ENCODE measurements around the gene EFCAB7.

The EFCAB7 gene

GRCh38 chr1:63599799-63600198 lies 76.5 kb downstream of the EFCAB7 start:
- no peak overlapping the region for H2AFZ ChIP-seq (ENCODE audit: low read depth, low read length)
- H4K20me1 ChIP-seq (ENCODE audit: insufficient read depth, low read length): peaks cover 3% of the 10 kb centered on the region; the same call in 1 of the 2 replicates
- H3K27ac ChIP-seq (ENCODE audit: low read length): no peak overlapping the region
- no peaks in the 10 kb centered on the region for H3K27me3 ChIP-seq (ENCODE audit: insufficient read depth, low read length, poor library complexity)
- H3K79me2 ChIP-seq (ENCODE audit: insufficient read depth, low read length): peaks cover 8% of the 10 kb centered on the region
- no peak overlapping the region for H3K4me3 ChIP-seq (ENCODE audit: low read depth in 1 of 2, low read length in 2 of 2)
- ATAC-seq (ENCODE audit: insufficient read depth, low read depth) (no peak), DNase-seq (no peak)
- no peak overlapping the region for H3K4me2 ChIP-seq (ENCODE audit: insufficient read depth, low read length)
- no peaks in the 10 kb centered on the region; the same call in 1 of the 2 replicates for H3K36me3 ChIP-seq (ENCODE audit: insufficient read depth, low read length)
- no peak overlapping the region for H3K9ac ChIP-seq (ENCODE audit: low read depth, low read length)
- TF ChIP-seq EZH2 (IDR thresholded peaks at IDR 0.05; ENCODE audit: borderline replicate concordance, low read depth, low read length, severe bottlenecking) (no peak), CTCF (IDR thresholded peaks at IDR 0.05; ENCODE audit: borderline replicate concordance, extremely low read depth, low read length, poor library complexity, severe bottlenecking) (no peak)
- H3K4me1 ChIP-seq (ENCODE audit: insufficient read depth, low read length): peaks cover 7% of the 10 kb centered on the region
- no peaks in the 10 kb centered on the region for H3K9me3 ChIP-seq (ENCODE audit: insufficient read depth, low read length, severe bottlenecking)

- H3K4me3 ChIP-seq (ENCODE audit: low read depth in 1 of 2, low read length in 2 of 2): no peak overlapping the region
- H3K27ac ChIP-seq (ENCODE audit: low read length): no peak overlapping the region
- no peaks in the 10 kb centered on the region for H3K27me3 ChIP-seq (ENCODE audit: insufficient read depth, low read length, poor library complexity)
- no peak overlapping the region for H3K4me2 ChIP-seq (ENCODE audit: insufficient read depth, low read length)
- H2AFZ ChIP-seq (ENCODE audit: low read depth, low read length): no peak overlapping the region
- peaks cover 3% of the 10 kb centered on the region; the same call in 1 of the 2 replicates for H4K20me1 ChIP-seq (ENCODE audit: insufficient read depth, low read length)
- no peak overlapping the region for H3K9ac ChIP-seq (ENCODE audit: low read depth, low read length)
- ATAC-seq (ENCODE audit: insufficient read depth, low read depth) (no peak), DNase-seq (no peak)
- H3K4me1 ChIP-seq (ENCODE audit: insufficient read depth, low read length): peaks cover 3% of the 10 kb centered on the region
- H3K9me3 ChIP-seq (ENCODE audit: insufficient read depth, low read length, severe bottlenecking): no peaks in the 10 kb centered on the region
- no peak for TF ChIP-seq CTCF (IDR thresholded peaks at IDR 0.05; ENCODE audit: borderline replicate concordance, extremely low read depth, low read length, poor library complexity, severe bottlenecking)
- no peak for TF ChIP-seq EZH2 (IDR thresholded peaks at IDR 0.05; ENCODE audit: borderline replicate concordance, low read depth, low read length, severe bottlenecking)
- H3K36me3 ChIP-seq (ENCODE audit: insufficient read depth, low read length): no peaks in the 10 kb centered on the region; the same call in 1 of the 2 replicates
- peaks cover 5% of the 10 kb centered on the region for H3K79me2 ChIP-seq (ENCODE audit: insufficient read depth, low read length)
These were observed 76.9 kb downstream of the EFCAB7 start for GRCh38 chr1:63600248-63600647.

GRCh38 chr1:63601061-63601460 lies 77.7 kb downstream of the EFCAB7 start:
- no peaks in the 10 kb centered on the region for H3K36me3 ChIP-seq (ENCODE audit: insufficient read depth, low read length)
- peaks cover 1% of the 10 kb centered on the region; the same call in 1 of the 2 replicates for H3K79me2 ChIP-seq (ENCODE audit: insufficient read depth, low read length)
- no peaks in the 10 kb centered on the region for H3K4me1 ChIP-seq (ENCODE audit: insufficient read depth, low read length)
- H3K27ac ChIP-seq (ENCODE audit: low read length): no peak overlapping the region
- H3K4me2 ChIP-seq (ENCODE audit: insufficient read depth, low read length): no peak overlapping the region
- TF ChIP-seq CTCF (IDR thresholded peaks at IDR 0.05; ENCODE audit: borderline replicate concordance, extremely low read depth, low read length, poor library complexity, severe bottlenecking) (no peak), EZH2 (IDR thresholded peaks at IDR 0.05; ENCODE audit: borderline replicate concordance, low read depth, low read length, severe bottlenecking) (no peak)
- no peak for DNase-seq
- H3K9me3 ChIP-seq (ENCODE audit: insufficient read depth, low read length, severe bottlenecking): no peaks in the 10 kb centered on the region
- H3K9ac ChIP-seq (ENCODE audit: low read depth, low read length): no peak overlapping the region
- H2AFZ ChIP-seq (ENCODE audit: low read depth, low read length): no peak overlapping the region
- no peaks in the 10 kb centered on the region for H3K27me3 ChIP-seq (ENCODE audit: insufficient read depth, low read length, poor library complexity)
- H4K20me1 ChIP-seq (ENCODE audit: insufficient read depth, low read length): peaks cover 3% of the 10 kb centered on the region; the same call in 1 of the 2 replicates
- ATAC-seq (ENCODE audit: insufficient read depth, low read depth): no peak
- H3K4me3 ChIP-seq (ENCODE audit: low read depth in 1 of 2, low read length in 2 of 2): no peak overlapping the region

Data from DND-41 (cell line).